Adrenal gland (tissue), 12 donors: ENCODE data around the gene CAPN11. TPM values are rescaled to one million over a fixed set of nuclear protein-coding genes. Genes with fewer than 3 reads are reported as not detected.

Experiments
- DNase-seq, 7 donors: peaks; one replicate each; pipeline ENCODE4 v3.0.0-alpha.2; 2019 to 2020
- H3K27ac ChIP-seq, 5 donors: fragments of 200-600 bp; sonication (generic) in 4 of 5; 1 replicate in 3 of 5; 2 replicates in 2 of 5; pipeline versions ENCODE4 v1.5.1 to v1.8.0; 2016 to 2020; ENCODE audit warnings: mild to moderate bottlenecking in 1 of 5
- H3K27me3 ChIP-seq: fragments of 200-600 bp; 2 replicates; pipeline ENCODE4 v1.8.0; 2021
- H3K36me3 ChIP-seq, 2 donors: fragments of 200-600 bp; replicated peaks in 1 of 2; 1 replicate in 1 of 2; 2 replicates in 1 of 2; pipeline versions ENCODE4 v1.5.1 to v1.8.0; 2018 to 2022
- H3K4me1 ChIP-seq, 2 donors: fragments of 200-600 bp; replicated peaks in 1 of 2; 1 replicate in 1 of 2; 2 replicates in 1 of 2; pipeline versions ENCODE4 v1.5.1 to v1.8.0; 2018 to 2021
- H3K4me3 ChIP-seq, 4 donors: fragments of 200-600 bp; sonication (generic) in 3 of 4; one replicate each; pipeline ENCODE4 v1.5.1; 2016 to 2018
- H3K9me3 ChIP-seq, 3 donors: fragments of 200-600 bp; sonication (generic) in 1 of 3; replicated peaks in 1 of 3; 1 replicate in 2 of 3; 2 replicates in 1 of 3; pipeline versions ENCODE4 v1.5.1 to v1.8.0; 2016 to 2021
- POLR2A ChIP-seq, 2 donors: fragments of 450-650 bp; IDR thresholded peaks; one replicate each; pipeline ENCODE4 v1.6.1; 2017; ENCODE audit warnings: antibody characterized with exemption in 2 of 2, mild to moderate bottlenecking in 2 of 2, moderate library complexity in 1 of 2
- WGBS, 4 donors: extraction: QIAGEN DNeasy Blood & Tissue Kit in 2 of 4; methylation state at CpG; one replicate each; pipeline versions ENCODE4 v1.1.5 to v1.1.7; 2013 to 2017; 5-methylcytosine and 5-hydroxymethylcytosine counted together
- intact Hi-C, 2 donors: fragments of 100-400 bp; cut with DNase I; formaldehyde crosslinking; loops; one replicate each; pipeline versions ENCODE4 v1.14.1 to v1.15.0; 2022 to 2023
- polyA plus RNA-seq, 3 donors: library from polyadenylated mRNA; stranded (reverse); fragments of 200-250 nt in 2 of 3; fragments of 350-450 nt in 1 of 3; fragmentation: Illumina TruSeq in 1 of 3; extraction: RNeasy Lipid Tissue Mini Kit (QIAGEN cat#74804) in 1 of 3; gene quantifications; one replicate each; pipeline ENCODE4 v1.2.3, GENCODE V29; 2013 to 2014
- total RNA-seq, 9 donors: library from RNA; depleted of rRNA in 4 of 9; stranded (reverse); fragments of >200 nt in 4 of 9; fragments of 120-200 nt in 1 of 9; fragmentation: NEBNext Ultra II Directional in 1 of 9; extraction: Animal tissue kit (Norgen Biotek cat#: 25700) in 1 of 9; gene quantifications; one replicate each; pipeline versions ENCODE4 v1.1.0 to v1.2.4, GENCODE V29; 2013 to 2023
- TF ChIP-seq, protein P1 (sequence below), 6 experiments: fragments of 450-650 bp in 4 of 6; fragments of 200-600 bp in 2 of 6; sonication (generic) in 1 of 6; IDR thresholded peaks; 1 replicate in 5 of 6; 2 replicates in 1 of 6; pipeline versions ENCODE4 v1.5.1 to v1.8.0; 2016 to 2021; ENCODE audit warnings: antibody characterized with exemption in 6 of 6, mild to moderate bottlenecking in 2 of 6, moderate library complexity in 1 of 6
- donor health status: healthy with polysubstance abuse.
- donor health status: Bipolar disorder and iron deficiency.
- donor health status: DM: yes; HTN: yes; CAD: no.
- donor health status: DM: no; HTN: no; CAD: no.
- donor health status: DM: no; HTN: no; CAD: no.
- donor health status: DM: yes; HTN: yes; CAD: no.

CAPN11 gene
- total and polyA plus RNA-seq, 12 donors, result 0.14 to 2.4 (median 0.98) TPM; not detected in 2

DNA sequence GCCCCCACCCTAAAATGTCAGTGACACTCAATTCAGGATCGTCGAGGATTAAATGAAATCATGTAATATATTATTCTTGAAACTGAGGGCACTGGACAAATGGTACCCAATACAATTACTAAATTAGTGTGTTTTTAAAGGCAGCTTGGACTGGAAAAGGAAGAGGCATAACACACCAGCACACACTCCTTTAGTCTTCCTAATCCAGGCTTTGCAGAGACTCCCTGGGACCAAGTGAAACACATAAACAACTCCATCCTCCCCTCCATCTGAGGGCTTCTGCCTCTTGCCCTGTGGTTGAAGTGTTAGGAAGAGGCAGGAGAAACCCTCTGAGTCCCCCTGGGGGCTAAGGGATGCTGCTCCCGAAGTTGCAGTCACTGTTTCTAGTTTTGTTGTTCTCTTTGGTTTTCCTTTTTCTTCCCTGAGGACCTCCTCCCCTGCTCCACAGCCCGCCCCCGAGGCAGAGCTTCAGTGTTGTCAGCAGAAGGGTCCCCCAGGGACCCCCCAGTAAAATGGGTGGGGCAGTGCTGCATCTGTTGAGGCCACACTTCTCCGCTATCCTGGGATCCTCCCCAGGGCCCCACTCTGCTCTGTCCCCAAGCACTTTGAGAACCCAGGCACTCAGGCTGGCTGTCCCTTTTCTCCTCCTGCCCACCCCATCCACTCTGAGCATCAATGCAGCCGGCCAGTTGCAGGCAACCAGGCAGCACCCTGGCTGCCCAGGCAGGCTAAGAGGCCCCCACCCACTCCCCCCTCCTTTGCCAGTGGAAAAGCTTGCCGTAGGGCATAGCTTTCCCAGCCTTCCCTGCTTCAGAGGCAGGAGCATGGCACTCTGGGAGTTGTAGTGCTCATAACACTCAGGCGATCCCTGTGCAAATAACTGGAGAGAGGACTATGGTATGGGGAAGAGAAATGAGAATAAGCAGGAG is 25.4 kb upstream of the CAPN11 start:
- peaks cover 7 to 14% of the 10 kb centered on the region in 2 donors for H3K4me1 ChIP-seq
- peak; percentile 38 to 87 (median 55) for DNase-seq
- 32 to 52% (median 48%) methylated on average over 8 to 9 of the region's 9 CpGs for WGBS, 4 donors
- H3K4me3 ChIP-seq, result no peak overlapping the region
- TF ChIP-seq, protein P1, sequence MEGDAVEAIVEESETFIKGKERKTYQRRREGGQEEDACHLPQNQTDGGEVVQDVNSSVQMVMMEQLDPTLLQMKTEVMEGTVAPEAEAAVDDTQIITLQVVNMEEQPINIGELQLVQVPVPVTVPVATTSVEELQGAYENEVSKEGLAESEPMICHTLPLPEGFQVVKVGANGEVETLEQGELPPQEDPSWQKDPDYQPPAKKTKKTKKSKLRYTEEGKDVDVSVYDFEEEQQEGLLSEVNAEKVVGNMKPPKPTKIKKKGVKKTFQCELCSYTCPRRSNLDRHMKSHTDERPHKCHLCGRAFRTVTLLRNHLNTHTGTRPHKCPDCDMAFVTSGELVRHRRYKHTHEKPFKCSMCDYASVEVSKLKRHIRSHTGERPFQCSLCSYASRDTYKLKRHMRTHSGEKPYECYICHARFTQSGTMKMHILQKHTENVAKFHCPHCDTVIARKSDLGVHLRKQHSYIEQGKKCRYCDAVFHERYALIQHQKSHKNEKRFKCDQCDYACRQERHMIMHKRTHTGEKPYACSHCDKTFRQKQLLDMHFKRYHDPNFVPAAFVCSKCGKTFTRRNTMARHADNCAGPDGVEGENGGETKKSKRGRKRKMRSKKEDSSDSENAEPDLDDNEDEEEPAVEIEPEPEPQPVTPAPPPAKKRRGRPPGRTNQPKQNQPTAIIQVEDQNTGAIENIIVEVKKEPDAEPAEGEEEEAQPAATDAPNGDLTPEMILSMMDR (IDR thresholded peaks at IDR 0.05), result no peak
- TF ChIP-seq POLR2A (IDR thresholded peaks at IDR 0.05), result no peak
- no peaks in the 10 kb centered on the region for H3K27me3 ChIP-seq
- intact Hi-C loops, result no loop called here
- H3K27ac ChIP-seq, result no peak overlapping the region
- H3K36me3 ChIP-seq, result peaks cover 0 to 17% of the 10 kb centered on the region in 2 donors
- H3K9me3 ChIP-seq, result no peaks in the 10 kb centered on the region

DNA sequence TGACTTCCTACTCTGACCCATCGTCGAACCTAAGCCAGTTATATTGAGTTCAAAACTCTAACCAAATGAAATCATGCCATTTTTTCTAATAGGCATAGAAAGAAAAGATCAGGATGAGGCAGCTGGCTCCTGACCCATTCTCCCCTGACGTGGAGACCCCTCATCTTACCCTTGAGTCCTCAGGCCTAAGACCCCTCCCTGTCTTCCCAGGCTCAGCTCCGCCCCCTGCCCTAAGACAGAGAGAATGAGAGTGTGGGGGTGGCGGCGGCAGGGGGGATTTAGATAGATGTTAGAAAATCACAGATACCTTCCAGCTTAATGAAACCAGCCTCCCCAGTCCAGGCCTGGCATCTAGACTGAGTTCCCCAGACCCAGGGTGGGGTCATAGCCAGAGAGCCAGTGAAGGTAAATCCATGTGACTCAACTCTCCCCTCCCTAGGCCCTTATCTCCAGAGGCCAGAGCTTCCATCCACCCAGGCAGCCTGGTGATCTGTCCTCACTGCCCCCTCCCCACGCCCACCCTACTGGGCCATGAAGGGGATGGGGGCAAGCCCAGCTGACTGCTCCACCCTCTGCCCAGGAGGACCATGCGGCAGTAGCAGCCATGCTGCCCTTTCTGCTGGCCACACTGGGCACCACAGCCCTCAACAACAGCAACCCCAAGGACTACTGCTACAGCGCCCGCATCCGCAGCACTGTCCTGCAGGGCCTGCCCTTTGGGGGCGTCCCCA is 24.5 kb upstream of the CAPN11 start:
- H3K9me3 ChIP-seq, result no peaks in the 10 kb centered on the region

DNA sequence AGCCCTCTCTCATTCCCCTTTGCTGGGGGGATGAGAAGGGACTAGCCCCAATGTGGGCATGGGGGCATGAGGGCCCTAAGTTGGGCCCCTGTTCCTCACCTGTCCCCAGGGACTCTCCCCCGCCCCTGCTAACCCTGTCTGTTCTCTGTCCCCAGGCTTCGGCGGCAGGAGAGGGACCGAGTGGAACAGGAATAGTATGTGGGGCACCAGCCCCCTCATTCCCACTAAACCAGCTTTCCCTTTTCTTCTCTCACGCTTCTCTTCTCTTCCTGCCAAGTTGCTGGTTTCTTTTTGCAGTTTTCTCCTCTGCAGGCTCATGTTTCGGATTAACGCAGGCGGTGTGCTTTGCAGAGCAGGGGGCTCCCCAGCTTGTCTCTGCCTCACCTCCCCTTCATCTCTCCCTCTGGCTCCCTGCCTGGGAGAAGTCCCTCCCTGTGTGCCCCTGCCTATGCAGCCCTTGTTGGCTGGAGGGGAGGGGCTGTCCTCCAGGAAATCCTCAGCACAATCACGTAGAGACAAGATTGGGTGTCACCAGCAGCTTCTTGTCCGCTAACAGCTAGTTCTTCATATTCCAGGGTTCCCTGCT is 23.4 kb upstream of the CAPN11 start:
- WGBS, 4 donors, result 85 to 93% (median 91%) methylated on average over 9 to 10 of the region's 10 CpGs
- peaks cover 0 to 25% of the 10 kb centered on the region in 2 donors for H3K36me3 ChIP-seq

More for the DNA sequence above, 24.5 kb upstream of the CAPN11 start:
- TF ChIP-seq POLR2A (IDR thresholded peaks at IDR 0.05), result no peak
- Histone ChIP-seq H3K27ac (no peak overlapping the region), H3K4me3 (no peak overlapping the region), H3K4me1 (peaks cover 0 to 7% of the 10 kb centered on the region in 2 donors), H3K27me3 (no peaks in the 10 kb centered on the region), H3K36me3 (peaks cover 0 to 23% of the 10 kb centered on the region in 2 donors)
- intact Hi-C loops, result no loop called here
- 86 to 95% (median 89%) methylated on average over 7 to 12 of the region's 12 CpGs for WGBS, 4 donors
- no peak for DNase-seq

DNA sequence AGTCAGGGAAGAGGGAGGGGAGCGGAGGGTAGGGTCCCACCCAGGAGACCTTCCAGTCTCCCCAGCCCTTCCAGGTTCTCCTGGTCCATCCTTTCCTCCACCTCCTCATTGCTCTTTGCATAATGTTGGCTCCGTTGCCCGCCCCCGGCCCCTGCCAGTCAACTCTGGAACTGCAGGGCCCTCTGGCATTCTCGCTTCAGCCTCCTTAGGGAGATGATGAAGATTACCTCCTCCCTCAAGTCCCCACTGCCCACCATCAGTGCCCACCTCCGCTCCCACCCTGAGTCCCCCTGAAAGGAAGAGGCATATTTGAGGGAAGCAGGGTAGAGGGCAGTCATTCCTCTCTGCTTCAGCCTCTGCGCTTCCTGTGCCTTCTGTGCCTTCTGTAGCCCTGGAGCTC is 22.7 kb upstream of the CAPN11 start:
- Histone ChIP-seq H3K9me3 (no peaks in the 10 kb centered on the region), H3K36me3 (peaks cover 0 to 31% of the 10 kb centered on the region in 2 donors), H3K4me3 (no peak overlapping the region), H3K27ac (no peak overlapping the region), H3K27me3 (no peaks in the 10 kb centered on the region), H3K4me1 (peaks cover 0 to 7% of the 10 kb centered on the region in 2 donors)
- DNase-seq, result no peak
- no peak for TF ChIP-seq POLR2A (IDR thresholded peaks at IDR 0.05)
- TF ChIP-seq, protein P1 (IDR thresholded peaks at IDR 0.05), result no peak
- WGBS, 4 donors, result 92 to 97% (median 94%) methylated on average over 7 of the region's 7 CpGs
- intact Hi-C loops, result no loop called here

More for the DNA sequence above, 23.4 kb upstream of the CAPN11 start:
- TF ChIP-seq, protein P1 (IDR thresholded peaks at IDR 0.05), result no peak
- no peak for TF ChIP-seq POLR2A (IDR thresholded peaks at IDR 0.05)
- no peak for DNase-seq
- no peaks in the 10 kb centered on the region for H3K9me3 ChIP-seq
- intact Hi-C loops, result no loop called here
- H3K4me3 ChIP-seq, result no peak overlapping the region
- H3K27me3 ChIP-seq, result no peaks in the 10 kb centered on the region
- H3K27ac ChIP-seq, result no peak overlapping the region
- H3K4me1 ChIP-seq, result peaks cover 0 to 7% of the 10 kb centered on the region in 2 donors
